K562 treated with DMSO at 1 percent for 12 hours (cell line): ENCODE results near the gene GNG13. TPM values are rescaled to one million over a fixed set of nuclear protein-coding genes. Genes with fewer than 3 reads are reported as not detected.

ENCODE experiments used
- total RNA-seq: library from RNA; unstranded; fragments of 300-600 nt; gene quantifications from 2 replicates; pipeline ENCODE4 v1.2.3, GENCODE V29; 2022; ENCODE audit not compliant: insufficient read depth

Gene GNG13
- not detected in 2 replicates for total RNA-seq

GRCh38 chr16:799948-800833 lies at the start of gene GNG13:
GNG13 (minus strand) TSS chr16:800734; CDS start chr16:799077, 1,657 bp downstream.

DNA sequence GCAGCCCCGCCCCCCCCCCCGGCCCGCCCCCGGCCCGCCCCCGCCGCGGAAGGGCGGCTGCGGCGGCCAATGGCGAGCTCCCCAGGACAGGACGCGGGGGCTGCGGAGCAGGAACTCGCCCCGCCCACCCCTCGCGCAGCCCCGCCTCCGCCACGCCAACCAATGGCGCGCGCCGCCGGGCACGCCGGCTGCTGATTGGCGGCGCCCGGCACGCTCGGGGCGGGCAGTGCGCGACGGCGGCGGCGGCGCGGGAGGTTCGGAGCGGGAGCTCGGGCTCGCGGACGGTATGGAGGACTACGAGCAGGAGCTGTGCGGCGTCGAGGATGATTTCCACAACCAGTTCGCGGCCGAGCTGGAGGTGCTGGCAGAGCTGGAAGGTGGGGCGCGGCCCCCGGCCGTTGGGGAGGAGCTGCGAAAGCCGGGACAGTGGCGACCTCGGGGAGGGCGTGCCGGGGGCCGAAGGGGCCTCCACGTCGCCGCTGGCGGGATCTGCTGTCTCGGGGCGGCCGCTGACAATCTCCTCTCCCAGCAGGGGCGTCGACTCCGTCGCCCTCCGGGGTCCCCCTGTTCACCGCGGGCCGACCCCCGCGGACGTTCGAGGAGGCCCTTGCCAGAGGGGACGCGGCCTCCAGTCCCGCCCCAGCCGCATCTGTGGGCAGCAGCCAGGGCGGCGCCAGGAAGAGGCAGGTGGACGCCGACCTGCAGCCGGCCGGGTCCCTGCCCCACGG lies 12.0 kb downstream of the GNG13 start, which contains the start of gene CHTF18:
TSS of gene CHTF18 (plus strand) at position 222 of the 728 bp plus-strand sequence. CDS start at position 287, 65 bp downstream.

GRCh38 chr16:787978-788398 lies 12.5 kb downstream of the GNG13 start, which contains the start of gene RPUSD1:
RPUSD1 (minus strand) TSS chr16:788381; CDS start chr16:787737, 644 bp downstream.

GRCh38 chr16:760545-761343 lies 39.8 kb downstream of the GNG13 start, which contains the start of gene MSLN:
MSLN (plus strand) TSS chr16:760734; CDS start chr16:762681, 1,947 bp downstream.

Other genes with a start within 250 kb of the GNG13 start
- not detected in 2 replicates for gene PRR35, start 240.3 kb downstream of the GNG13 start, total RNA-seq
- gene NHLRC4, start 233.7 kb downstream of the GNG13 start, total RNA-seq, result 8.4 and 8.5 TPM in 2 replicates
- gene PIGQ, start 230.8 kb downstream of the GNG13 start, total RNA-seq, result 31.0 and 43.5 TPM in 2 replicates
- gene RAB40C, start 210.7 kb downstream of the GNG13 start, total RNA-seq, result 26.5 and 38.7 TPM in 2 replicates
- 10.4 and 11.0 TPM in 2 replicates for gene WFIKKN1, start 169.7 kb downstream of the GNG13 start, total RNA-seq
- 95.4 and 142 TPM in 2 replicates for gene METTL26, start 164.4 kb downstream of the GNG13 start, total RNA-seq
- 62.3 and 95.4 TPM in 2 replicates for gene MCRIP2, start 158.9 kb downstream of the GNG13 start, total RNA-seq
- 3.2 and 3.7 TPM in 2 replicates for gene WDR90, start 151.4 kb downstream of the GNG13 start, total RNA-seq
- 131 and 154 TPM in 2 replicates for gene RHOT2, start 132.6 kb downstream of the GNG13 start, total RNA-seq
- 2.5 and 4.9 TPM in 2 replicates for gene RHBDL1, start 125.1 kb downstream of the GNG13 start, total RNA-seq
- gene STUB1, start 120.3 kb downstream of the GNG13 start, total RNA-seq, result 108 and 141 TPM in 2 replicates
- 60.7 and 81.8 TPM in 2 replicates for gene JMJD8, start 116.4 kb downstream of the GNG13 start, total RNA-seq
- 21.7 and 24.9 TPM in 2 replicates for gene WDR24, start 110.3 kb downstream of the GNG13 start, total RNA-seq
- 2.5 and 3.3 TPM in 2 replicates for gene FBXL16, start 94.9 kb downstream of the GNG13 start, total RNA-seq
- gene METRN, start 85.6 kb downstream of the GNG13 start, total RNA-seq, result 38.5 and 41.4 TPM in 2 replicates
- gene ANTKMT, start 79.6 kb downstream of the GNG13 start, total RNA-seq, result 53.9 and 76.5 TPM in 2 replicates
- gene CCDC78, start 74.3 kb downstream of the GNG13 start, total RNA-seq, result 1.7 and 2.0 TPM in 2 replicates
- gene HAGHL, start 73.6 kb downstream of the GNG13 start, total RNA-seq, result 15.9 and 18.7 TPM in 2 replicates
- gene CIAO3, start 59.7 kb downstream of the GNG13 start, total RNA-seq, result 33.1 and 44.1 TPM in 2 replicates
- gene MSLN, start 40.0 kb downstream of the GNG13 start, total RNA-seq, result not detected in 2 replicates
- gene RPUSD1, start 12.4 kb downstream of the GNG13 start, total RNA-seq, result 40.4 and 44.0 TPM in 2 replicates
- 28.6 and 57.6 TPM in 2 replicates for gene CHTF18, start 12.1 kb downstream of the GNG13 start, total RNA-seq
- gene LMF1, start 170.2 kb upstream of the GNG13 start, total RNA-seq, result 2.3 and 2.9 TPM in 2 replicates
- not detected in 2 replicates for gene SOX8, start 181.0 kb upstream of the GNG13 start, total RNA-seq